CD4-positive, alpha-beta T cell treated with Interleukin-21 for 1 hour (primary cell): Measurements from ENCODE around the gene A4GNT.
"Not testable (repeated sequence)": the region's sequence is repeated elsewhere in the genome, so short reads cannot be mapped to it uniquely, and the experiment has no call there.

Source experiments
- DNase-seq: peaks from one replicate; pipeline ENCODE4 v3.0.0-alpha.2; 2020

Gene A4GNT

DNA sequence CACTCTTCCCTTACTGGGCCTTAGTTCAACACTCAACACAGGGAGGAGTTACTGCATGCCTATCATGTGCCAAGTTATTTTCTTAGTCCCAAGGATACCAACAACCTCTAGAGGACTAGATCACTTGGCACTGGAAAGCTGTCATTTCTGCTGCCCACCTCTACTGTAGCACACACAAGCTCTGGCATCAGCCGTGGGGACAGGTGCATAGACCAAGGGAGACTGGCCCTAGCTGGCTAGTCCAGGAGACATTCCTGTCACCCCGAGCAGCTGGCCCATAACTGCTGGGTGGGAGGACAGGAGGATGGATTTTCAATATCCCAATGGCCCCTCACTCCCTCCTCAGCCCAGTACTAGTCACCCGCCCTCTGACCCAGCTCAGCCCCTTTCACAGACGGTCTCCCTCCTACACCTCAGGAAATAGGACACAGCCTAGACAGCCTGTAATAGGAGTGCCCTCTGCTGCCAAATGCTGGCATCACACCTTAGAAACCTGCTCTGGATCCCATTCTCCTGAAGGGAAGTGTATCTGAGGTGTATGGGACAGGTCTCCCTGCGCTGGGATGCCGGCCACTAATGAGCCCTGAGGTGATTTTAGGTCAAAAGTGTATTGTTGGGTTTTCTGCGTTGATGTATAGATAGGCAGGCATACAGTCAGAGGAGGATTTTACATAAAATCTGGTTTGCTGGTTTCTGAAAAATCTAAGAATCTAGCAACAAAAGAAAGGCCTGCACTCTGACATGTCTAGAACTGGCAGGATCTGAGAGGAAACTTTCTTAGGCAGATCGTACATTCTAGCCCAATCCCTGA lies 13.4 kb downstream of the A4GNT start:
- DNase-seq, result peak; percentile 48

DNA sequence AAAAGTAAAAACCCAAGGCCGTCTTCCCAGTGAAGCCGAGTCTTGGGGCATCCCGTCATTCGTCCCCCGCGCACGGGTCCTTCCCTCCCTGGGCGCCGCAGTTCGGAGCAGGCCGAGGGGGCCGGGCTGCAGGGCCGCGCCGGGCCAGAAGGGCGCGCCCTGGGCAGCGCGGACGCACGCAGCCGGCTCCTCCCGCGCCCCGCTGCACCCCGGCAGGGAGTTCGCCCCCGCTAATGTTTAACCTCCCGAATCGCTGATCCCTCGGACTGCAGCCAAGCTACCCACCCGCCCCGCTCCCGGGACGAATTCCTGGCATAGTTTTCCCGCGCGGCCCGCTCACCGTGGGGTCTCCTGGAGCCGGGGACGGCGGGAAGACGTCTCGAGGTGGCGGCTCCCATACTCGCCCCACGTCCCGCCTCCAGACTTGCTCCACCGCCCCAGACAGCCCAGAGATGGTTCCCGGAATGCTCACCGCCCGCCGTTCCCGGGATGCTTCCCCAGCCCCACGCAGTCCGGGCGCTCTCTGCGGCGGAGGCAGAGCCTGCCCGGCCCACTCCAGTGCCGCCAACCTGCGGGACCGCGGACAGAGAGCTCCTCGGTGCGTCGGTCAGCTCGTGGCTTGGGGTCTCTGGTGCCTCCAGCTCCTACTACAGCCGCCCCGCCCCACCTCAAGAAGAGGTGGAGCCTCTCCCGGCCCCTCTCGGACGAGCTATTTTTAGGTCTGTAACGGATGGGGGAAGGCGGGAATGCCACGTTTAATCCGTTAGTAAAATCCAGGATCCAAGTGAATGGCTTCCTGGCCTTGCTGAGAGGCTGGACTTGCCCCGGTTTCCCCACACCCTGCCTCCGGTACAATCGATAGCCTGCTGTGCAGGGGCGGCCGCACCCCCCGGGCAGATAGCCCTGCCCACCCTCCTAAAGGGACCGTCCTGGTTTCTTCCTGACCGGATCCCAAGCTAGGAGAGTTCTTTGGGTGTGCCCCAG lies 16.9 kb downstream of the A4GNT start, which contains the start of gene DZIP1L:
Gene DZIP1L (minus strand): TSS at position 621 of the 984 bp plus-strand sequence. CDS start 11,637 bp downstream, outside the sequence.
- DNase-seq, result no peak

DNA sequence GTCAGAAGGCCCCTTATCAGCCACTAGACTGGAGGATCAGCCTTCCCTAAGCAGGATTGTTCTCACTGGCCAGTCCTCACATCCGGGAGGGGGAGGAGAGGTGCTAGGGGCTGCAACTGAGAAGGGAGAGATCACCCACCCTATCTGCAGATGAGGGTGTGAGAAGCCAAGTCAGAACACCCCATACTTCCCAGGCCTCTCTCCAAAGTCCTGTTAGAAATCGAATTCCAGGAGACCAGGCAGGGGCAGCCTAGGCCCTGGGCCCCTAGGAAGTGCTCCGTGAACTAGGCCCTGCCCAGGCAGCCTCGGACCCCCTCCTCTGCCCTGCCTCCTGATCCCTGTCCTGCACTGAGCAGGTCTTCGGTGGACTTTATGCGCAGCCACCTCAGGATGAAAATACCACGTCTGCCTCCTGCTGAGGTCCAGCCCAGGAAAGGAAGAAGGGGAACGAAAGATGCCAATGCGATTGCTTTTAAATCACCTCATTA lies 17.7 kb downstream of the A4GNT start:
- no peak for DNase-seq

DNA sequence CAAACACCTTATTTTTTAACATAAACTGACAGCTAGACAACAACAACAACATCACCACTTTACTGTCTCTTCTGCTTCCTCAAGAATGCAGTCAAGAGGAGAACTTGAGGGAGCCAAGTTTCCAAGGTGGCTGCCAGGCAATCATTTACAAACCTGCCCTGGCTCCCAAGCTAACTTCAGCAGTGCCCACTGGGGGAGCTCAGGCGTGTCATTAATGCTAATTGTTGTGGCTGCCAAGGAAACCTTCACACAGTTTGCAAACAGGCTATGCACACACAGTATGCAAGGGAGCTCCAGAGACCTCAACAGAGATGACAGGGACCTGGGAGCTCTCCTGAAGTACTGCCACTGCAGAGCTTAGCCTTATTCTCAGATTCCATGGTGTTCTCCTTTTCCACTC lies 18.9 kb downstream of the A4GNT start:
- no peak for DNase-seq

- no peak for DNase-seq
Measured at GRCh38 chr3:138112362-138112761, 19.8 kb downstream of the A4GNT start.

- no peak for DNase-seq
Measured at GRCh38 chr3:138105598-138105997, 26.6 kb downstream of the A4GNT start.

- DNase-seq, result no peak
Measured at GRCh38 chr3:138103466-138103865, 28.7 kb downstream of the A4GNT start.

- DNase-seq, result not testable (repeated sequence)
Measured at GRCh38 chr3:138101351-138101940, 30.7 kb downstream of the A4GNT start.

GRCh38 chr3:138099417-138099816 lies 32.8 kb downstream of the A4GNT start:
- DNase-seq, result no peak

DNA sequence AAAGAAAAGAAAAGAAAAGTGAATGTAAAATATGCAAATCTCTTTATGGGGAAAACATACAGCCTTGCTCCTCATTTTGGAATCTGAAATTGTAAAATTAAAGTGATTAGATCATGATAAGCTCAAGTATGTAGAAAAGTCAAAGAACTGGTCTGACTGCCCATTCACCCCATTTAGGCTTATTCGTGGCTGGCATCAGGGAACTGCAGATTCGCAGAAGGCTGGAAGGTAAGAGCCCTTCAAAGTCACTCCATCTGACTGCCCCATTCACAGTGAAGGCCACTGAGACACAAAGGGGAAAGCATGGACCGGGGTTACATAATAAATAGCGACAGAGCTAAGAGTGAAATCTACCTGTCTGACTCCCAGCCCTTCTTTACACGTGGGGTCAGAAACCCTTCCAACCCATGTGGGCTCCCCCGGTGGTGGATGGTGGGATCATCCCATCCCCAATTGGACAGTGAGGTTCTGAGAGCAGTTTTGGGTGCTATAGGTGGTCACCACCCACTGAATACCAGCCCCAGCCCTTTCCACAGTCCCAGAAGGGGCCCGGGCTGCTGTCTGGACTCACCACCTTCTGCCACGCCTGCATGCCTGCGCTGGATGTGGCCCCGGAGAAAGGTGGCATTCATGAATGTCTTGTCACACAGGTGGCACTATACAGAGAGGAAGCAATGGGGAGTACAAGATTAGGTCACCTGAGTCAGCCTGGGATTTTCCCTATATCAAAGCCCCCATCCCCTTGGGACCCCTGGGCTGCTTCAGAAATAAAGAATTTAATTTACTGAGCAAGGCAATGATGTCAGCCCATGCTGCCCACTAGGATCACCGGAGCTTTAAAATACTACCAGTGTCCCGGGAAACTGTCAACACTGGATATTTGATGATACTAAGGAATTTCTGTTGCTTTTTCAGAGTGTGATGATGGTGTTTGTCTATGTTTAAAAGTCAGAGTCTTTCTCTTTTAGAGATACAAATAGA lies 34.7 kb downstream of the A4GNT start:
- DNase-seq, result no peak

DNA sequence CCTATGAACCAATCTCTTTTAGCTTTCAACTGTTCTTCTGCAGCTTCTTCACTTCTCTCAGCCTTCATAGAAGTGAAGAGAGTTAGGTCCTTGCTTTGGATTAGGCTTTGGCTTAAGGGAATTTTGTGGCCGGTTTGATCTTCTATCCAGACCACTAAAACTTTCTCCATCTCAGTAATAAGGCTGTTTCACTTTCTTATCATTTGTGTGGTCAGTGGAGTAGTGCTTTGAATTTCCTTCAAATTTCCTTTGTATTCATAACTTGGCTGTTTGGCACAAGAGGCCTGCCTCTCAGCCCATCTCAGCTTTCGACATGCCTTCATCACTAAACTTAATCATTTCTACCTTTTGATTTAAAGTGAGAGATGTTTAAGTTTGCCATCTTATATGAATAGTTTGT lies 38.5 kb downstream of the A4GNT start:
- no peak for DNase-seq

DNA sequence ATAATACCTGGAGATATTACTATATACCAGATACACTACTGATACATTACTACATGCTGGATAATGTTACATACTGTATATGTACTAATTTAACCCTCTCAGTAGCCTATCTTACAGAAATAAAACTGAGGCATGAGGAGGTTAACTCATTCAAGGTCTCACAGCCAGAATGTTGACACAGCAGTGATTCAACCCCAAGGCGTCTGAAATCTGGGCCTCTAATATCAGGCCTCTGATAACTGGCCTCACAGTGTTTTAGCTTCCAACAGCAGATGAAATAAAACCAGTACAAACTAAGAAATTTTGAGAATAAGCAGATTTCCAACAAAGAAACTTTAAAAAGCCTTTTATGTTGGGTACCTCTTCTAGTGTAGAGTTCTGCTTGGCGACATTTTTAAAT lies 40.2 kb downstream of the A4GNT start:
- DNase-seq, result no peak

DNA sequence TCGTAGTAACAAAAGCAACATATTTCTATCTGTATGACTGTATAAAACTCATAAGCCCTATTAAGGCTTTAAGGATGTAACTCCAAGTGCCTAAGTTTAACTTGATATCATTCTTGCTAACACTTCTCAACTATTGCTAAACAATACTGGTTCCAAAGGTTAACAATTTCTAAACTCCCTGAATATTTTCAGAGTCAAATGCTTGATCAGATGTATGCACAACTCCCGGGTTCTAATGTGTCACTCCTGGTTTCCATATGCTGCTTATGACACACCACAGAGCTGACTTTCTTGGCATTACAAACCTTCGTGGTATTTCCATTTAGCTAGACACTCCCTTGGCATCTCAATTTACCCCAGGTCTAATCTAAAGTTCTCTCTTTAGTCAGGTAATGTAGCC lies 43.1 kb downstream of the A4GNT start:
- no peak for DNase-seq

DNA sequence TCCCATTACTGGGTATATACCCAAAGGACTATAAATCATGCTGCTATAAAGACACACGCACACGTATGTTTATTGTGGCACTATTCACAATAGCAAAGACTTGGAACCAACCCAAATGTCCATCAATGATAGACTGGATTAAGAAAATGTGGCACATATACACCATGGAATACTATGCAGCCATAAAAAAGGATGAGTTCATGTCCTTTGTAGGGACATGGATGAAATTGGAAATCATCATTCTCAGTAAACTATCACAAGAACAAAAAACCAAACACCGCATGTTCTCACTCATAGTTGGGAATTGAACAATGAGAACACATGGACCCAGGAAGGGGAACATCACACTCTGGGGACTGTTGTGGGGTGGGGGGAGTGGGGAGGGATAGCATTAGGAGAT lies 46.4 kb downstream of the A4GNT start:
- DNase-seq, result not testable (repeated sequence)

GRCh38 chr3:138084196-138084595 lies 48.0 kb downstream of the A4GNT start:
- DNase-seq, result no peak

DNA sequence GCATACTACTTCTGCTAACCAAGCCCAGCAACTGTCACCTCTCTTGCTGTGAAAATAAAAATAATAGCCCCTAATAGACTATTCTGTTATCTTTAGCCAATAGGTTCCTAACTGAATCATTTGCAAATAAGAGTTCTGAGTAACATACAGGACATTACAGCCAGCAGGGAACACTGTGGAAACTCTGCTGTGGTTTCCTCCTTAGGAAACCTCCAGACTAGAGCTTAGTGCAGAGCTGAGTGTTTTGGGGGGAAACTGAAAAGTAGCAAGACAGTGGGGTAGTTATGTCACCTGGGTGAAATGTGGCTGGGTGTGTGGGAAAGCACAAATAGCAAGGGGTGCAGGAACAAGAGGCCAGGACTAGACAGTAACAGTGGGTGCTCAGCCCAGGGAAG lies 49.2 kb downstream of the A4GNT start:
- DNase-seq, result no peak

GRCh38 chr3:138082085-138082991 lies 49.9 kb downstream of the A4GNT start:
- DNase-seq, result peak; percentile 8

- DNase-seq, result no peak
Measured at GRCh38 chr3:138081371-138082084, 50.7 kb downstream of the A4GNT start.

- no peak for DNase-seq
Measured at GRCh38 chr3:138079901-138080300, 52.3 kb downstream of the A4GNT start.

DNA sequence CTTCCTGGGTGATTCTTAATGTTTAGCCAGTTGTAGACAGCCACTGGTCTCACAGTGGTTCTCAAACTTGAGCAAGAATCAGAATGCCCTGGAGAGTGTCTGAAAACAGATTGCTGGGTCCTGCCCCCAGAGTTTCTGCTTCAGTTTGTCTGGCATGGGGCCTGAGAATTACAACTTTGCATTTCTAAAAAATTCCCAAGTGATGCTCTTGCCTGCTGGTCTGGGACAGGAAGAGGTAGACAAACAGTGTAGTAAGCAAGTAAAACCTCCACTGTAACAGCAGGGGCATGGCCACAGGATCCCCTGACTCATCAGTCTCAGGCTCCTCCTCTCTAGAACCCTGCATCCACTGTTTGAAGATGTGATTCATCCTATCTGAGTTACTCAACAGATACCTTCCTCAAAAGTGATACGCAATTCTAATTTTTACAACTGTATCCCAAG lies 53.3 kb downstream of the A4GNT start:
- no peak for DNase-seq
